Lower lobe of right lung (tissue), 2 donors: Measurements from ENCODE around the gene FGF11. TPM values are rescaled to one million over a fixed set of nuclear protein-coding genes. Genes with fewer than 3 reads are reported as not detected.

Source experiments
- ATAC-seq, 2 donors: fragments of 200-7000 bp; cut with Tn5 transposase; one replicate each; pipeline ENCODE4 v1.9.1; 2020 to 2022; ENCODE audit warnings: mild to moderate bottlenecking in 2 of 2, moderate library complexity in 2 of 2
- DNase-seq: peaks from one replicate; pipeline ENCODE4 v3.0.0-alpha.2; 2020
- H3K27ac ChIP-seq: fragments of 200-600 bp; one replicate; pipeline ENCODE4 v1.8.0; 2022
- H3K27me3 ChIP-seq: fragments of 200-600 bp; one replicate; pipeline ENCODE4 v1.8.0; 2022; ENCODE audit warnings: low read depth
- H3K36me3 ChIP-seq: fragments of 200-600 bp; one replicate; pipeline ENCODE4 v1.8.0; 2022; ENCODE audit warnings: mild to moderate bottlenecking
- H3K4me1 ChIP-seq: fragments of 200-600 bp; one replicate; pipeline ENCODE4 v1.8.0; 2022
- H3K4me3 ChIP-seq: fragments of 200-600 bp; one replicate; pipeline ENCODE4 v1.8.0; 2022; ENCODE audit warnings: mild to moderate bottlenecking
- H3K9me3 ChIP-seq: fragments of 200-600 bp; one replicate; pipeline ENCODE4 v1.8.0; 2022
- CTCF ChIP-seq: fragments of 200-600 bp; IDR thresholded peaks from one replicate; pipeline ENCODE4 v1.8.0; 2022; ENCODE audit warnings: antibody characterized with exemption, mild to moderate bottlenecking
- intact Hi-C: fragments of 100-400 bp; cut with DNase I; formaldehyde crosslinking; loops from one replicate; pipeline ENCODE4 v1.11.0; 2022
- total RNA-seq: library from RNA; stranded (reverse); fragmentation: NEBNext Ultra II Directional; extraction: Animal tissue kit (Norgen Biotek cat#: 25700); gene quantifications from one replicate; pipeline ENCODE4 v1.2.1, GENCODE V29; 2021
- donor health status: DM: no; HTN: yes; CAD: no; lungs with severe emphysema.

The FGF11 gene
- total RNA-seq, 1 donor from 2014 or later: 1.2 TPM

- H3K27me3 ChIP-seq: no peaks in the 10 kb centered on the region
- no peaks in the 10 kb centered on the region for H3K36me3 ChIP-seq
- H3K4me3 ChIP-seq: no peak overlapping the region
- TF ChIP-seq CTCF: no peak
- no peak overlapping the region for H3K27ac ChIP-seq
- no peaks in the 10 kb centered on the region for H3K9me3 ChIP-seq
- no peak for ATAC-seq
- H3K4me1 ChIP-seq: no peaks in the 10 kb centered on the region
- intact Hi-C loops: no loop called here
- no peak for DNase-seq
These were observed 23.0 kb upstream of the FGF11 start for GRCh38 chr17:7416323-7416722.

- no peak for DNase-seq
- no peak for TF ChIP-seq CTCF
- Histone ChIP-seq H3K36me3 (no peaks in the 10 kb centered on the region), H3K4me3 (no peak overlapping the region), H3K27me3 (no peaks in the 10 kb centered on the region), H3K9me3 (no peaks in the 10 kb centered on the region), H3K27ac (no peak overlapping the region), H3K4me1 (no peaks in the 10 kb centered on the region)
- ATAC-seq: no peak
- intact Hi-C loops: no loop called here
These were observed 22.2 kb upstream of the FGF11 start for GRCh38 chr17:7417056-7417655.

GRCh38 chr17:7418472-7419152 lies 20.7 kb upstream of the FGF11 start:
- intact Hi-C loops: no loop called here
- TF ChIP-seq CTCF: no peak
- Histone ChIP-seq H3K27me3 (no peaks in the 10 kb centered on the region), H3K4me3 (no peak overlapping the region), H3K36me3 (no peaks in the 10 kb centered on the region), H3K4me1 (no peaks in the 10 kb centered on the region), H3K9me3 (no peaks in the 10 kb centered on the region), H3K27ac (no peak overlapping the region)
- ATAC-seq: no peak
- DNase-seq: no peak

GRCh38 chr17:7419819-7420610 lies 19.3 kb upstream of the FGF11 start, which contains the start of gene SPEM1:
SPEM1 (plus strand) TSS chr17:7420324; CDS start chr17:7420385, 61 bp downstream.
- DNase-seq (no peak), ATAC-seq (no peak)
- intact Hi-C loops: no loop called here
- no peak for TF ChIP-seq CTCF
- H3K4me1 ChIP-seq: no peaks in the 10 kb centered on the region
- no peaks in the 10 kb centered on the region for H3K9me3 ChIP-seq
- no peaks in the 10 kb centered on the region for H3K36me3 ChIP-seq
- H3K27ac ChIP-seq: no peak within 1 kb of the TSS
- H3K4me3 ChIP-seq: no peak within 1 kb of the TSS
- H3K27me3 ChIP-seq: no peaks in the 10 kb centered on the region

GRCh38 chr17:7421186-7421585 lies 18.1 kb upstream of the FGF11 start:
- intact Hi-C loops: no loop called here
- TF ChIP-seq CTCF: no peak
- Histone ChIP-seq H3K27me3 (no peaks in the 10 kb centered on the region), H3K9me3 (no peaks in the 10 kb centered on the region), H3K36me3 (no peaks in the 10 kb centered on the region), H3K4me3 (no peak overlapping the region), H3K4me1 (no peaks in the 10 kb centered on the region), H3K27ac (no peak overlapping the region)
- DNase-seq (no peak), ATAC-seq (no peak)
